Lower lobe of right lung (tissue), 2 donors: ENCODE measurements around the gene CHD5. TPM values are rescaled to one million over a fixed set of nuclear protein-coding genes. Genes with fewer than 3 reads are reported as not detected.

Experiments
- ATAC-seq, 2 donors: fragments of 200-7000 bp; cut with Tn5 transposase; one replicate each; pipeline ENCODE4 v1.9.1; 2020 to 2022; ENCODE audit warnings: mild to moderate bottlenecking in 2 of 2, moderate library complexity in 2 of 2
- DNase-seq: peaks from one replicate; pipeline ENCODE4 v3.0.0-alpha.2; 2020
- H3K27ac ChIP-seq: fragments of 200-600 bp; one replicate; pipeline ENCODE4 v1.8.0; 2022
- H3K27me3 ChIP-seq: fragments of 200-600 bp; one replicate; pipeline ENCODE4 v1.8.0; 2022; ENCODE audit warnings: low read depth
- H3K36me3 ChIP-seq: fragments of 200-600 bp; one replicate; pipeline ENCODE4 v1.8.0; 2022; ENCODE audit warnings: mild to moderate bottlenecking
- H3K4me1 ChIP-seq: fragments of 200-600 bp; one replicate; pipeline ENCODE4 v1.8.0; 2022
- H3K4me3 ChIP-seq: fragments of 200-600 bp; one replicate; pipeline ENCODE4 v1.8.0; 2022; ENCODE audit warnings: mild to moderate bottlenecking
- H3K9me3 ChIP-seq: fragments of 200-600 bp; one replicate; pipeline ENCODE4 v1.8.0; 2022
- intact Hi-C: fragments of 100-400 bp; cut with DNase I; formaldehyde crosslinking; loops from one replicate; pipeline ENCODE4 v1.11.0; 2022
- total RNA-seq: library from RNA; stranded (reverse); fragmentation: NEBNext Ultra II Directional; extraction: Animal tissue kit (Norgen Biotek cat#: 25700); gene quantifications from one replicate; pipeline ENCODE4 v1.2.1, GENCODE V29; 2021
- TF ChIP-seq, protein P1 (sequence below): fragments of 200-600 bp; IDR thresholded peaks from one replicate; pipeline ENCODE4 v1.8.0; 2022; ENCODE audit warnings: antibody characterized with exemption, mild to moderate bottlenecking
- donor health status: DM: no; HTN: yes; CAD: no; lungs with severe emphysema.

CHD5 gene
- total RNA-seq, 1 donor from 2014 or later: 0.56 TPM

DNA sequence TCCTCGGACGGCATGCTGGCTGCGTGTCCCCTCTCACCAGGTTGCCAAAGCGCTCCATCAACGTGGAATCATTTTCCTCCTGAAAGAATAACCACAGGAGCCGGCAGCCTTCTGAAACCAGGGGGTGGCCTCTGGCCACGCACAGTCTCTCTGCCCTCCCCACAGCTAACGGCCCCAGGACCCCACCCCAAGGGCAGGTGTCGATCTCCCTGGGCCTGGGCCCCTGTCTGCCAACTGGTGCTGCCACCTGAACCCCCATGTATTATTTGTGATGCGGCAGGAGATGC is 88.4 kb downstream of the CHD5 start:
- no peak overlapping the region for H3K27ac ChIP-seq
- ATAC-seq (no peak), DNase-seq (peak; percentile 24)
- intact Hi-C loops: no loop called here
- no peaks in the 10 kb centered on the region for H3K4me1 ChIP-seq
- H3K4me3 ChIP-seq: no peak overlapping the region
- H3K27me3 ChIP-seq: no peaks in the 10 kb centered on the region
- H3K36me3 ChIP-seq: peaks cover 38% of the 10 kb centered on the region
- TF ChIP-seq, protein P1, sequence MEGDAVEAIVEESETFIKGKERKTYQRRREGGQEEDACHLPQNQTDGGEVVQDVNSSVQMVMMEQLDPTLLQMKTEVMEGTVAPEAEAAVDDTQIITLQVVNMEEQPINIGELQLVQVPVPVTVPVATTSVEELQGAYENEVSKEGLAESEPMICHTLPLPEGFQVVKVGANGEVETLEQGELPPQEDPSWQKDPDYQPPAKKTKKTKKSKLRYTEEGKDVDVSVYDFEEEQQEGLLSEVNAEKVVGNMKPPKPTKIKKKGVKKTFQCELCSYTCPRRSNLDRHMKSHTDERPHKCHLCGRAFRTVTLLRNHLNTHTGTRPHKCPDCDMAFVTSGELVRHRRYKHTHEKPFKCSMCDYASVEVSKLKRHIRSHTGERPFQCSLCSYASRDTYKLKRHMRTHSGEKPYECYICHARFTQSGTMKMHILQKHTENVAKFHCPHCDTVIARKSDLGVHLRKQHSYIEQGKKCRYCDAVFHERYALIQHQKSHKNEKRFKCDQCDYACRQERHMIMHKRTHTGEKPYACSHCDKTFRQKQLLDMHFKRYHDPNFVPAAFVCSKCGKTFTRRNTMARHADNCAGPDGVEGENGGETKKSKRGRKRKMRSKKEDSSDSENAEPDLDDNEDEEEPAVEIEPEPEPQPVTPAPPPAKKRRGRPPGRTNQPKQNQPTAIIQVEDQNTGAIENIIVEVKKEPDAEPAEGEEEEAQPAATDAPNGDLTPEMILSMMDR: no peak
- no peaks in the 10 kb centered on the region for H3K9me3 ChIP-seq

DNA sequence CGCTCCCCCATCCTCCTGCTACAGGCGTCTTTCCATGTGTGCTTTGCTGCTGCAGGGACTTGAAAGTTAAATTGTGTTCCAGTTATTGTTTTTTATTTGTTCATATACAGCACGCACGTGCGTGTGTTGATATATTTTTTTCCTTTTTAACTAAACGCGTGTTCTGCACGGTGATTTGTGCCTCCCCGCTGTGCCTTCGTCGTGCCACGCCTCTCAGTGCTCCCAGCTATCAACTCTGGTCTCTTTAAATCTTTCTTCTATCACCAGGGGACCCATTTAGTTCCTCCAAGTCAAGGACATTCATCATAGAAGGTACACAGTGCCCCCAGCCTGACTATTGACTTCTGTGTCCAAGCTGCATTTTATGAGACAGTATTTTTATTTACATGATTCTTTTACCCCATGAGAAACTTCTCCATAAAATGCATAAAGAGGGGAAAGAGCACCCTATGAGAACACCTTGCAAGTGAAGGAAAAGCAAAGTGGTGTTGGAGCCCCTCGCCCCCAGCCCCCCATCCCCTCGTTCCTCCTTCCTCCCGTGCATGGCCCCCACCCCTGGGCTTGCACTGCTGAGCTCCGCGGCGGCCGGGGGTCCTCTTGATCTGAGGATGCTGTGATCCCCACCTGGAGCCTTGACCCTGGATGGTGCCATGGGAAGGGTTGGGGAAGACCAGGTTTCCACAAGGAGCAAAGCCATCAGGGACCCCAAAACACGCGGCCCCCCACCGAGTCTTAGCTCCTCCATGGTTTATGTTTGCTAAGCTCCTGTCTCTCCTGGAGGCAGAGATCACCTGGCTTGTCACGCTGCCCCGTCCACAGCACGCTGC is 88.9 kb downstream of the CHD5 start:
- ATAC-seq: no peak
- Histone ChIP-seq H3K27me3 (no peaks in the 10 kb centered on the region), H3K4me1 (no peaks in the 10 kb centered on the region), H3K9me3 (no peaks in the 10 kb centered on the region), H3K4me3 (no peak overlapping the region), H3K27ac (no peak overlapping the region), H3K36me3 (peaks cover 34% of the 10 kb centered on the region)
- intact Hi-C loops: no loop called here
- DNase-seq: no peak
- TF ChIP-seq, protein P1: no peak

DNA sequence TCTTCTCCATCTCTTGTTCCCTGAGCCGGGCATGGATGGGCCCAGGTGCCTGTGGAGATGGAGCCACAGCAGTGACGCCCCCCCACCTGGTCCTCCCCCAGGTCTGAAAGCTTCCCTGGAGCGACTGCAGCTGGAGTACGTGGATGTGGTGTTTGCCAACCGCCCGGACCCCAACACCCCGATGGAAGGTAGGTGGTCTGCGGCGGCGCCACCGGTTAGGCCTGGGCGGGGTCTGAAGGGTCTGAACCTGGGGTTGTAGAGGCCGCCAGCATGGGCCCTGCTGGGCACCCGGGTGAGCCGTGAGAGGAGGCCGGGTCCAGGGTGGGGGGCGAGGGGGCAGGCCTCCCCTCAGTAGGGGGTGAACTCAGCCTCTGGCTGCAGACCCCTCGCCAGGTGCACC is 89.8 kb downstream of the CHD5 start:
- no peaks in the 10 kb centered on the region for H3K9me3 ChIP-seq
- H3K36me3 ChIP-seq: peaks cover 30% of the 10 kb centered on the region
- DNase-seq: no peak
- intact Hi-C loops: no loop called here
- no peak overlapping the region for H3K4me3 ChIP-seq
- ATAC-seq: no peak
- H3K27me3 ChIP-seq: no peaks in the 10 kb centered on the region
- no peaks in the 10 kb centered on the region for H3K4me1 ChIP-seq
- H3K27ac ChIP-seq: no peak overlapping the region
- TF ChIP-seq, protein P1: no peak

DNA sequence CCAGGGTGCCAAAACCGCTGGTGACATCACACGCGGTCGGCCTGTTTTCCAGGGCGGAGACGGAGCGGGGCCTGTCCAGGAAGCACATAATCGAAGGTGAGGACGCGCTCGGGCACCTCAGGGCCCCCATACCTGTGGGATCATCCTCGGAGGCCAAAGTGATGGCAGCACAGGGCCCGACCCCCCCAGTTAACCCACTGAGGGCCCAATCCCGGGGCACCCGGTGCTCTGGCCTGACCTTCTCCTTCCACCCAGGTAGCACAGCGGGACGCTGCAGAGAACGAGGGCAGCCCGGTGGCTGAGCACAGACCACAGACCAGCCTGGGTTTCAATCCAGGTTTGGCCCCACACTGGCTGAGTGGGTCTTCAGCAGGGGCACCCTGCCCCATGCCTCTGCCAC is 91.2 kb downstream of the CHD5 start:
- H3K27ac ChIP-seq: no peak overlapping the region
- DNase-seq (no peak), ATAC-seq (no peak)
- intact Hi-C loops: no loop called here
- no peaks in the 10 kb centered on the region for H3K27me3 ChIP-seq
- TF ChIP-seq, protein P1: no peak
- H3K36me3 ChIP-seq: peaks cover 22% of the 10 kb centered on the region
- H3K4me1 ChIP-seq: no peaks in the 10 kb centered on the region
- no peak overlapping the region for H3K4me3 ChIP-seq
- no peaks in the 10 kb centered on the region for H3K9me3 ChIP-seq

DNA sequence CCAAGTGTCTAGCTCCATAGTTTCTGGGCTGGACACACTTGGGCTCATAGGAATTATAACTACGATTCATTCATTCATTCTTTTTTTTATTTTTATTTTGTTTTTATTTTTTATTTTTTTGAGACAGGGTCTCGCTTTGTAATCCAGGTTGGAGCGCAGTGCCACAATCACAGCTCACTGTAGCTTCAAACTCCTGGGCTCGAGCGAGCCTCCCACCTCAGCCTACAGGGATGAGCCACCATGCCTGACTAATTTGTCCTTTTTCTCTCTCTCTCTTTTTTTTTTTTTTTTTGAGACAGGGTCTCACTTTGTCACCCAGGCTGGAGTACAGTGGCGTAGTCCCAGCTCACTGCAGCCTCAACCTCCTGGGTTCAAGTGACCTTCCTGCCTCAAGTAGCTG is 92.2 kb downstream of the CHD5 start:
- peaks cover 16% of the 10 kb centered on the region for H3K36me3 ChIP-seq
- no peak for DNase-seq
- no peak overlapping the region for H3K4me3 ChIP-seq
- H3K27ac ChIP-seq: no peak overlapping the region
- H3K9me3 ChIP-seq: no peaks in the 10 kb centered on the region
- H3K4me1 ChIP-seq: peaks cover 7% of the 10 kb centered on the region
- H3K27me3 ChIP-seq: no peaks in the 10 kb centered on the region
- intact Hi-C loops: no loop called here
- TF ChIP-seq, protein P1: no peak
- ATAC-seq: no peak
